DOHH2 (cell line): ENCODE data around the gene RSF1.

Experiments
- H3F3A ChIP-seq: fragments of 200-600 bp; sonication (generic), shearing (Covaris generic); 2 replicates; pipeline ENCODE4 v1.6.0; 2016; ENCODE audit warnings: antibody characterized with exemption, mild to moderate bottlenecking; ENCODE audit not compliant: control insufficient read depth, insufficient read depth
- H3K27ac ChIP-seq: fragments of 200-600 bp; sonication (generic); 2 replicates; pipeline ENCODE4 v1.5.1; 2014; ENCODE audit warnings: low read depth, mild to moderate bottlenecking, low read length, moderate library complexity
- H3K27me3 ChIP-seq: fragments of 200-600 bp; sonication (generic); 2 replicates; pipeline ENCODE4 v1.6.1; 2014; ENCODE audit warnings: mild to moderate bottlenecking, low read length, mixed read lengths; ENCODE audit not compliant: control insufficient read depth
- H3K36me3 ChIP-seq: fragments of 200-600 bp; sonication (generic); 2 replicates; pipeline ENCODE4 v1.6.1; 2014; ENCODE audit warnings: mild to moderate bottlenecking, low read length, moderate library complexity, mixed read lengths; ENCODE audit not compliant: control insufficient read depth
- H3K4me1 ChIP-seq: fragments of 200-600 bp; sonication (generic); 2 replicates; pipeline ENCODE4 v1.6.1; 2014; ENCODE audit warnings: mild to moderate bottlenecking, low read length, mixed read lengths; ENCODE audit not compliant: control insufficient read depth
- H3K4me2 ChIP-seq: fragments of 200-600 bp; sonication (generic); 2 replicates; pipeline ENCODE4 v1.6.0; 2014; ENCODE audit warnings: mild to moderate bottlenecking, low read length, moderate library complexity
- H3K4me3 ChIP-seq: fragments of 200-600 bp; sonication (generic); 2 replicates; pipeline ENCODE4 v1.5.1; 2014; ENCODE audit warnings: mild to moderate bottlenecking, low read length, mixed read lengths
- H3K79me2 ChIP-seq: fragments of 200-600 bp; sonication (generic); 2 replicates; pipeline ENCODE4 v1.6.1; 2014; ENCODE audit warnings: mild to moderate bottlenecking, low read length, mixed read lengths; ENCODE audit not compliant: control insufficient read depth
- H3K9me2 ChIP-seq: fragments of 200-600 bp; sonication (generic); replicated peaks from 2 replicates; pipeline ENCODE4 v1.6.1; 2014; ENCODE audit warnings: mild to moderate bottlenecking, low read length, mixed read lengths; ENCODE audit not compliant: control insufficient read depth
- H3K9me3 ChIP-seq: fragments of 200-600 bp; sonication (generic); 2 replicates; pipeline ENCODE4 v1.6.1; 2014; ENCODE audit warnings: antibody characterized with exemption, low read length, mixed read lengths; ENCODE audit not compliant: control insufficient read depth, insufficient read depth
- H4K20me1 ChIP-seq: fragments of 200-600 bp; sonication (generic); 2 replicates; pipeline ENCODE4 v1.6.0; 2014; ENCODE audit warnings: low read depth, mild to moderate bottlenecking, antibody characterized with exemption, low read length, moderate library complexity; ENCODE audit not compliant: control insufficient read depth, insufficient read depth
- EZH2phosphoT487 ChIP-seq: fragments of 200-600 bp; sonication (generic); IDR thresholded peaks from 2 replicates; pipeline ENCODE4 v1.6.1; 2017; ENCODE audit warnings: borderline replicate concordance, mild to moderate bottlenecking, antibody characterized with exemption, low read length, moderate library complexity, mixed read lengths
- TF ChIP-seq, protein P1 (sequence below): fragments of 200-600 bp; sonication (generic); IDR thresholded peaks from one replicate; pipeline ENCODE4 v1.5.1; 2014; ENCODE audit warnings: antibody characterized with exemption, mild to moderate bottlenecking, low read depth, low read length; ENCODE audit not compliant: poor library complexity, severe bottlenecking

Gene RSF1

DNA sequence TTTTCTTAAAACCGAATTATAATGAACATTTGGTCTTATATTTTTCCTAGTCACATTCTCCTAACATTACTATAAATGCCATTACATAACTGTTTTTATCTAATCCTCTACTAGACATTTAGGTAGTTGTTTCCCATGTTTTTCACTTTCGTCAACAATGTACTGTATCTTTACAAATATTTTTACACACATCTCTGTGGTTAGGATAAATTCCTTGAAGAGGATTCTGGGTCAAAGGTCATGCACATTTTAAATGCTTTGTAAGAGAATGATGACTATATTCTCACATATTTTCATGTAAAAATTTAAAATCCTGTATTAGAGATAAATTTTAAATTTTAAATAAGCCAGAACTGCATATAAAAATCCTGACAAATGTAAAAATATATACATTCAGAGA lies 121.6 kb downstream of the RSF1 start:
- Histone ChIP-seq H3K27ac (no peak overlapping the region), H3K4me2 (no peak overlapping the region), H3K27me3 (no peaks in the 10 kb centered on the region), H3K36me3 (peaks cover 59% of the 10 kb centered on the region), H3K9me2 (no peaks in the 10 kb centered on the region), H3K4me3 (no peak overlapping the region), H3K79me2 (no peaks in the 10 kb centered on the region), H3K4me1 (no peaks in the 10 kb centered on the region), H4K20me1 (no peaks in the 10 kb centered on the region), H3F3A (no peaks in the 10 kb centered on the region), H3K9me3 (no peaks in the 10 kb centered on the region)
- TF ChIP-seq, protein P1, sequence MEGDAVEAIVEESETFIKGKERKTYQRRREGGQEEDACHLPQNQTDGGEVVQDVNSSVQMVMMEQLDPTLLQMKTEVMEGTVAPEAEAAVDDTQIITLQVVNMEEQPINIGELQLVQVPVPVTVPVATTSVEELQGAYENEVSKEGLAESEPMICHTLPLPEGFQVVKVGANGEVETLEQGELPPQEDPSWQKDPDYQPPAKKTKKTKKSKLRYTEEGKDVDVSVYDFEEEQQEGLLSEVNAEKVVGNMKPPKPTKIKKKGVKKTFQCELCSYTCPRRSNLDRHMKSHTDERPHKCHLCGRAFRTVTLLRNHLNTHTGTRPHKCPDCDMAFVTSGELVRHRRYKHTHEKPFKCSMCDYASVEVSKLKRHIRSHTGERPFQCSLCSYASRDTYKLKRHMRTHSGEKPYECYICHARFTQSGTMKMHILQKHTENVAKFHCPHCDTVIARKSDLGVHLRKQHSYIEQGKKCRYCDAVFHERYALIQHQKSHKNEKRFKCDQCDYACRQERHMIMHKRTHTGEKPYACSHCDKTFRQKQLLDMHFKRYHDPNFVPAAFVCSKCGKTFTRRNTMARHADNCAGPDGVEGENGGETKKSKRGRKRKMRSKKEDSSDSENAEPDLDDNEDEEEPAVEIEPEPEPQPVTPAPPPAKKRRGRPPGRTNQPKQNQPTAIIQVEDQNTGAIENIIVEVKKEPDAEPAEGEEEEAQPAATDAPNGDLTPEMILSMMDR = no peak
- TF ChIP-seq EZH2phosphoT487 = no peak

DNA sequence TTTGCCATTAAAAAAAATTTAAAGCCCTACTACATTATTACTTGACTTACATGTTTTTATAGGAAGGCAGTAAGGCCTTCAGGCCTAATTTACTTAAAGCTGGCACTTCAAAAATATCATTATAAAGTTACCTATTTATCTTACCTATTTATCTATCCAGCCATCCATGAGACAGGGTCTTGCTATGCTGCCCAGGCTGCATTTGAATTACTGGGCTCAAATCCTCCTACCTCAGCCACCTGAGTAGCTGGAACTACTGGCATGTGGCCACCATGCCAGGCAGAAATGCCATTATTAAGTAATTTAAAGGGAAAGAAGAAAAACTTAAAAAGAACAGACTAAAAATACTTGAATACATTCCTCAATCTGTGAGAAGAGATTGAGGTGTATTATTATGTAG lies 122.7 kb downstream of the RSF1 start:
- Histone ChIP-seq H4K20me1 (no peaks in the 10 kb centered on the region), H3K9me3 (no peaks in the 10 kb centered on the region), H3K4me2 (no peak overlapping the region), H3K79me2 (no peaks in the 10 kb centered on the region), H3K9me2 (no peaks in the 10 kb centered on the region), H3K27ac (no peak overlapping the region), H3K36me3 (peaks cover 60% of the 10 kb centered on the region), H3K27me3 (no peaks in the 10 kb centered on the region), H3K4me1 (no peaks in the 10 kb centered on the region), H3K4me3 (no peak overlapping the region), H3F3A (no peaks in the 10 kb centered on the region)
- TF ChIP-seq EZH2phosphoT487 = no peak
- TF ChIP-seq, protein P1 = no peak

DNA sequence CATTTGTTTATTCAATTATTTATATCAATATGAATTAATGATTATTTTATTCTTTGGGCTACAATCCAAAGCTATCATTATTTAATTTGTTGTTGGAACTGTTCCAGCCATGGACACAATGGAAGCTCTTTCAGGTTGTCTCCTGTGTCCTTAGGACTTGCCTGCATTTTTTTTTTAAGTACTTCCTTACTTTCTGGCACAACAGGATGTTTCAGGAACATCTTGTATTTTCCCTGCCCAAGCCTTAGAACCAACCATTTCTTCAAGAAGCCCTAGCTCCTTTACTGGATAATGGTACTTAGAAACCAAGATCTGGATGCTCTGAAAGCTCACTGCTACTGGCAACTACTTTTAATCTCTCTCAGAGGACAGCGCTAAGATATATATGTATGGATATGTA lies 125.1 kb downstream of the RSF1 start:
- Histone ChIP-seq H4K20me1 (no peaks in the 10 kb centered on the region), H3K9me3 (no peaks in the 10 kb centered on the region), H3K36me3 (peaks cover 69% of the 10 kb centered on the region), H3K27me3 (no peaks in the 10 kb centered on the region), H3K79me2 (no peaks in the 10 kb centered on the region), H3F3A (no peaks in the 10 kb centered on the region), H3K4me2 (no peak overlapping the region), H3K4me3 (no peak overlapping the region), H3K4me1 (no peaks in the 10 kb centered on the region), H3K27ac (no peak overlapping the region), H3K9me2 (no peaks in the 10 kb centered on the region)
- TF ChIP-seq, protein P1 = no peak
- TF ChIP-seq EZH2phosphoT487 = no peak

DNA sequence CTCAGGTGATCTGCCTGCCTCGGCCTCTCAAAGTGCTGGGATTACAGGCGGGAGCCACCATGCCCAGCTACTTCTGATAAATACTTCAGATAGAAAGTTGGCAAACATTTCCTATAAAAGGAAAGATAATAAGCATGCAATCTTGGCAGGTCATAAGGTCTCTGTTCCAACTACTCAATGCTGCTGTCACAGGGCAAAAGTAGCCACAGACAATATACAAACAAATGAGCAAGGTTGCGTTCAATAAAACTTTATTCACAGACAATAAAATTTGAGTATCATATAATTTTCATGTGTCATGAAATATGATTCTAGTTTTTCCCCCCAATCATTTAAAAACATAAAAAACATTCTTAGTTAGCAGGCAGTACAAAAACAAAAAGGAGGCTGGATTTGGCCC lies 129.9 kb downstream of the RSF1 start:
- Histone ChIP-seq H3K9me2 (no peaks in the 10 kb centered on the region), H3K4me3 (no peak overlapping the region), H3F3A (no peaks in the 10 kb centered on the region), H3K27me3 (no peaks in the 10 kb centered on the region), H3K79me2 (no peaks in the 10 kb centered on the region), H3K4me2 (no peak overlapping the region), H3K4me1 (no peaks in the 10 kb centered on the region), H3K36me3 (peaks cover 64% of the 10 kb centered on the region), H4K20me1 (no peaks in the 10 kb centered on the region), H3K9me3 (no peaks in the 10 kb centered on the region), H3K27ac (no peak overlapping the region)
- TF ChIP-seq EZH2phosphoT487 = no peak
- TF ChIP-seq, protein P1 = no peak
